Activated CD4-positive, alpha-beta T cell treated with anti-CD3 and anti-CD28 coated beads, Interleukin-2, amount 50 U/mL, for 16 hours (primary cell): Measurements from ENCODE around the gene BPIFB2.

Experiments
- DNase-seq: peaks from one replicate; pipeline ENCODE4 v3.0.0-alpha.2; 2020

The BPIFB2 gene

GRCh38 chr20:33009214-33010132 is 2.0 kb downstream of the BPIFB2 start:
- DNase-seq, result no peak

GRCh38 chr20:33010133-33010504 is 2.6 kb downstream of the BPIFB2 start:
- DNase-seq, result no peak

GRCh38 chr20:33010674-33011449 is 3.4 kb downstream of the BPIFB2 start:
- DNase-seq, result no peak

- no peak for DNase-seq
Measured at GRCh38 chr20:33012327-33013189, 5.1 kb downstream of the BPIFB2 start.

- DNase-seq, result no peak
Measured at GRCh38 chr20:33013701-33014326, 6.3 kb downstream of the BPIFB2 start.

GRCh38 chr20:33014336-33015113 is 7.0 kb downstream of the BPIFB2 start:
- DNase-seq, result no peak

- no peak for DNase-seq
Measured at GRCh38 chr20:33015114-33015484, 7.6 kb downstream of the BPIFB2 start.

- DNase-seq, result no peak
Measured at GRCh38 chr20:33015700-33016580, 8.4 kb downstream of the BPIFB2 start.

GRCh38 chr20:33016581-33017109 is 9.1 kb downstream of the BPIFB2 start:
- DNase-seq, result no peak

- no peak for DNase-seq
Measured at GRCh38 chr20:33017542-33017941, 10.0 kb downstream of the BPIFB2 start.

- no peak for DNase-seq
Measured at GRCh38 chr20:33018169-33018931, 10.8 kb downstream of the BPIFB2 start.

GRCh38 chr20:33019465-33020277 is 12.2 kb downstream of the BPIFB2 start:
- DNase-seq, result no peak

- no peak for DNase-seq
Measured at GRCh38 chr20:33020278-33021161, 13.0 kb downstream of the BPIFB2 start.

GRCh38 chr20:33021879-33022278 is 14.4 kb downstream of the BPIFB2 start:
- no peak for DNase-seq

GRCh38 chr20:33022289-33022688 is 14.8 kb downstream of the BPIFB2 start:
- DNase-seq, result no peak

- DNase-seq, result no peak
Measured at GRCh38 chr20:33022694-33023438, 15.4 kb downstream of the BPIFB2 start.
